Stimulated activated naive CD4-positive, alpha-beta T cell (primary cell): Measurements from ENCODE around the gene OR5H2.
A peak's percentile ranks its signal among the peaks of the same experiment; 100 is the strongest.
"Not testable (repeated sequence)": the region's sequence is repeated elsewhere in the genome, so short reads cannot be mapped to it uniquely, and the experiment has no call there.

Source experiments
- DNase-seq, 6 experiments: peaks; one replicate each; lab custom pipeline; 2025; lab: John Stamatoyannopoulos, UW

The OR5H2 gene

DNA sequence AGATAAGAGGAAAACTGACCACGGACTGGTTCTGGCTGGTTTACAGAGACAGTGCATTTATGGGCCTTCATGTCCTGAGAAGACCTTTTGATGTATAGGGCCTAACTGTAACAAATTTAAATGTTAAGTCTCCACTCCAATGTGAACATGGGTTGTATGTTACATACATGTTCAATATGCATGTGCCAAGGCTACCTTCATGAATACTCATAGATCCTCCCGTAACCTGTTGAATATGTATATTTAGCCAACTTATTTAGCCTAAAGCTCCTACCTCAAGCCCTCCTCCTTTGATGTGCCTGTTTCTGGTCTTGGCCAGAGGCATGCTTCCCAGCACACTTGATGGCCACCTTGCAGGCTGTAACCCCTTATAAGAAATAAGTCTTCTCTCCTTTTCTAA, at the start of gene OR5H2:
Gene OR5H2, plus strand, starts transcription at position 301 of the 400 bp plus-strand sequence. CDS start 398 bp downstream, outside the sequence.
- DNase-seq, result no peak

DNA sequence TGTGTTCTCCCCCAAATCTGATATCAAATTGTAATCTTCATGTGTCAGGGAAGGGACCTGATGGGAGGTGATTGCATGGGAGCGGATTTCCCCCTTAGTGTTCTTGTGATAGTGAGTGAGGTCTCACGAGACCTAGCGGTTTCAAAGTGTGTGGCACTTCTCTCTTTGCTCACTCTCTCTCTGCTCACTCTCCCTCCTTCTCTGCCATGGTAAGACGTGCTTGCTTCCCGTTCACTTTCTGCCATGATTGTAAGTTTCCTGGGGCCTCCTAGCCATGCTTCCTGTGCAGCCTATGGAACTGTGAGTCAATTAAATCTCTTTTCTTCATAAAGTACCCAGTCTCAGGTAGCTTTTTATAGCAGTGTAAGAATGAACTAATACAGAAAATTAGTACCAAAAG, 48.8 kb upstream of the OR5H2 start:
- no peak for DNase-seq

GRCh38 chr3:98240131-98240530, 42.2 kb upstream of the OR5H2 start:
- no peak for DNase-seq

GRCh38 chr3:98242155-98242554, 40.1 kb upstream of the OR5H2 start:
- no peak for DNase-seq

DNA sequence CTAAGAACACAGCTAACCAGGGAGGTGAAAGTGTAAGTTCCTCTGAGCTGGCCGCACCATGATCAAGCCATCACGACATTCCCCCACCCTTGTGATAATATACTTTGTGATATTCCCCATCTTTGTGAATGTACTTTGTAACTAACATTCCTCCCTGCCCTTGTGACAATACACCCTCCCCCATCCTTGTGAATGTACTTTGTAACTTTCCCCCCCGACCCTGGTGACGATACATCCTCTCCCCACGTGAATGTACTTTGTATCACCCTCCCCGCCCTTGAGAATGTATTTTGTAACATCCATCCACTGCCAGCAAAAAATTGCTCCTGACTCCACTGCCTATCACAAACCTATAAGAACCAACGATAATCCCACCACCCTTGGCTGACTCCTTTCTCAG, 38.5 kb upstream of the OR5H2 start:
- no peak for DNase-seq

DNA sequence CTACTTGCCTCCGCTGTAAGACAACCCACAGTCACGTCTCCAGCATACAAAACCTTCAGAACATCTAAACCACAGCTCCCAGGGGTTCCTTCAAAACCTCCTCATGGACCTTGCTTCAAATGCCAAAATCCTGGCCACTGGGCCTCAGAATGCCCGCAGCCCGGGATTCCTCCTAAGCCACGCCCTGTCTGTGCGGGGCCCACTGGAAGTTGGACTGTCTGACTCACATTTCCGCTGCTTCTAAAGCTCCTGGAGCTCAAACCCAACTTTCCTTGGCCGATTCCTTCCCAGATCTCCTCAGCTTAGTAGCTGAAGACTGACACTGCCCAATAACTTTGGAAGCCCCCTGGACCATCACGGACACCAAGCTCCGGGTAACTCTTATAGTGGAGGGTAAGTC, 36.2 kb upstream of the OR5H2 start:
- no peak for DNase-seq

- DNase-seq, result not testable (repeated sequence)
Measured at GRCh38 chr3:98256026-98256425, 26.3 kb upstream of the OR5H2 start.

- DNase-seq, result no peak
Measured at GRCh38 chr3:98259707-98260106, 22.6 kb upstream of the OR5H2 start.

DNA sequence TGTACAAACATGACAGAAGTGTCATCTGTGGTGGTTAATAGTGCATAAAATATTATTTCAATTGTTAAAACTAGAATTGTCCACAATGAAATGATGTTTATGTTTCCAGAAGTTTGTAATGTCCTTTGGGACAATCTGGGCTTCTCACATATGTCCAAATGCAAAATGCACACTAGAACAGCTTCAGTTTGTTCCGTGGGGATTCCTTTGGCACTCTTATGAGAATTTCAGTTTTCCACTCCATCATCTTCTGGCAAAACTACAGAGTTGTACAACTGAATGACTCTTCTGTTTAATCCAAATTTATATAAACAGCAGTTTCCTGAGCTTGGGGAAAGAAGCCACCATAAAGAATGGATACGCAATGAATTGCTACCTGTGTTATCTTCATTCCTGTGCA, 20.3 kb upstream of the OR5H2 start:
- no peak for DNase-seq

DNA sequence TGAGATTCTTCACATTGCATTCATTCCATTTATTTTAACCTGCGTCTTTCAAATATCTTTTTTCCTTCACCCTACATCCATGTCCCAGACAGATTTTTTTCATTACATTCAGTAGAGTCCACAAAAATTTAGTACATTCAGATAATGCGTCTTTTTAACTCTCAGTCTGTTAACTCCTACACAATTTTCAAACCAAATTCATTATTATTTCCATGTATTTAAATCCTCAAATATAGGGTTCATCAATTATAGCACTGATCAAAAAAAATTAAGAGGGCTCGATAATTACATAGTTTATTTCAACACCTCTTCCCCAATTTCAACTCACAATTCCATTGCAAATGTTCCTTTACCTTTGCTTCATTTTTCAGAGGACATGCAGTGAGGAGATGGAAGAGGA, 18.4 kb upstream of the OR5H2 start, which contains the start of gene OR5H6:
Gene OR5H6, plus strand, starts transcription at position 301 of the 400 bp plus-strand sequence. Its CDS starts 89 bp downstream, at position 390.
- no peak for DNase-seq

DNA sequence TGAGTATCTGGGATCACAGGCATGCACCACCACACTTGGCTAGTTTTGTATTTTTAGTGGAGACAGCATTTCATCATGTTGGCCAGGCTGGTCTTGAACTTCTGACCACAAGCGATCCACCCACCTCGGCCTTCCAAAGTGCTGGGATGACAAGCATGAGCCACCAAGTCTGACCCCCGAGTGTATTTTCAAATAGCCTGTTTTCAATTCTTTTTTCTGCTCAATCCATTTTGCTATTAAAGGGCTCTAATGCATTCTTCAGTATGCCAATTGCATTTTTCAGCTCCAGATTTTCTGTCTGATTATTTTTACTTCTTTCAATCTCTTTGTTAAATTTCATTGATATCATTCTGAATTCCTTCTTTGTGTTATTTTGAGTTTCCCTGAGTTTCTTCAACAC, 12.5 kb upstream of the OR5H2 start:
- DNase-seq, result no peak

GRCh38 chr3:98272126-98272525, 10.2 kb upstream of the OR5H2 start:
- no peak for DNase-seq

DNA sequence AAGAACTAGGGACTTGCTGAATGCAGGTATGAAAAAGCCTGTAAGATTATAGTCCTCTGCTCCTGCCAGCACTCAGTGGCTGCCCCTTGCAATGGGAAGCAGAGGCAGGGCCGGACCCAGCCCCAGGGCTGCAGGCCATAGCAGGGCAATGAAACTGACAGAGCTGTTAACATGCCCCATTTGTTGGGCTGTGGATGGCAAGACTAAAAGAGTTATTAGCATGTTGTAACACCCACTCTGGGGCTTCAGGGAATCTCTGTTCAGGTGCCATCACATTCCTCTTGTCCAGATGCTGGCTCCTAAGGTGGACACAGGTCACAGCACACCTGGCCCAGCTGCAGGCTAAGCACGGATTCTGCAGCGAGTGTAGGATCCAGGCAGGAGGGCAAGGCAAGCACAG, 7.4 kb upstream of the OR5H2 start:
- DNase-seq, result no peak

GRCh38 chr3:98290916-98291315, 8.6 kb downstream of the OR5H2 start:
- DNase-seq, result no peak

DNA sequence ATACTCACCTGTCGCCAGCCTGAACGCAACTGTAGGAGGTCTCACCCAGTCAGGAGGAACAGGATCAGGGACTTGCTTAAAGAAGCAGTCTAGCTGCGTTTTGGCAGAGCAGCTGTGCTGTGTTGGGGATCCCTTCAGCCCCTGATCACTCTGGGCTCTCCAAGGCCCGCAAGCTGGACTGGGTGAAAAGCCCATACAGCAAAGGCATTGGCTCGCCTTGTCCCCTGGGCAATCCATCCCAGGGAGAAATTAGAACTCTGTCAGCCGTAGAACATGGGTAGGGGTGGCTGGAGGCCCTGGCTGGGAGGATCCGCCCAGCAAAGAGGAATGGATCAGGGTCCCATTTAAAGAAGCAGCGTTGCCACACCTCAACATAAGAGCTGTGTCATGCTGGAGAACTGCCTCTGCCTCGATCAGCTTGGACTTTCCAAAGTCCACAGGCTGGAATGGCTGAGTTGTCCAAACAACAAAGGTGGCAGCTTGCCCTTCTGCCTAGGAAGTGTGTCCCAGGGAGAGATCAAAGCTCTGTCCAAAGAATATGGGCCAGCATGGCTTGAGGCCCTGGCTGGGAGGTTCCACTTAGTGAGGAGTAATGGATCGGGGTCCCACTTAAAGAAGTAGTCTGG, 9.1 kb downstream of the OR5H2 start:
- no peak for DNase-seq

- DNase-seq, result no peak
Measured at GRCh38 chr3:98322101-98322500, 39.8 kb downstream of the OR5H2 start.

DNA sequence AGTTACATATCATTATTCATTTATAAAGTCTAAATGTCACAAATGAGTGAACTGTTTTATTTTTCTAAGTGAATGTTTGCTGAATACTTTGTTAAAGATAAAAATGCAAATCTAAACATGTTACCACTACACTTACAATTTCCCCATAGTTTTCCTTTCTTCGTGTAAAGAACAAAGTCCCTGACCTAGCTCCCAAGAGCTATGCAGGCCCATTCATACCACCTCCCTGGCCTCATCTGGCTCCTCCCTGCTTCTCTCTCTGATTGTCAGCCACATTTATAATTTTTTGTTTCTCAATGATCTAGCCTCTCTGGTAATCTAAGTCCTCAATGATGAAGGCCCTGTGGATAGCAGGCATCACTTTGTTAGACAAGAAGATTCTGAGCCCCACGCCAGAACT, 40.4 kb downstream of the OR5H2 start:
- no peak for DNase-seq

GRCh38 chr3:98323425-98323824, 41.1 kb downstream of the OR5H2 start:
- DNase-seq, result no peak

GRCh38 chr3:98325055-98325454, 42.8 kb downstream of the OR5H2 start:
- no peak for DNase-seq

GRCh38 chr3:98326105-98326893, 44.0 kb downstream of the OR5H2 start:
- no peak for DNase-seq

DNA sequence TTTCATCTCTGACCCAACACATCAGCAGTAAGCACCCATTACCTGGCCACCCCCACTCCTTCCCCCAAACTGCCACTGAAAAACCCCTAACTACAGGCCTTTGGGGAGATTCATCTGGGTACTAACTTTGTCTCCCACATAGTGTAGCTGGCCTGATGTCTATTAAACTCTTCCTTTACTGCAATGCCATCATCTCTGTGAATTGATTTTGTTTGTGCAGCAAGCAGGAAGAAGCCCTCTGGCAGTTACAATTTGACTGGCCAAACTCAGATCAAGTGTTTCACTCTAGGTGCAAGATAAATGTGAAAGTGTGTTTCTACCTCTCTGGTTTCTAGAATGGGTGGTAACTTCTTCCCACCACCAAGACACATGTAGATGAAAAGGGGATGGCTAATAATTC, 44.6 kb downstream of the OR5H2 start:
- DNase-seq, result no peak

DNA sequence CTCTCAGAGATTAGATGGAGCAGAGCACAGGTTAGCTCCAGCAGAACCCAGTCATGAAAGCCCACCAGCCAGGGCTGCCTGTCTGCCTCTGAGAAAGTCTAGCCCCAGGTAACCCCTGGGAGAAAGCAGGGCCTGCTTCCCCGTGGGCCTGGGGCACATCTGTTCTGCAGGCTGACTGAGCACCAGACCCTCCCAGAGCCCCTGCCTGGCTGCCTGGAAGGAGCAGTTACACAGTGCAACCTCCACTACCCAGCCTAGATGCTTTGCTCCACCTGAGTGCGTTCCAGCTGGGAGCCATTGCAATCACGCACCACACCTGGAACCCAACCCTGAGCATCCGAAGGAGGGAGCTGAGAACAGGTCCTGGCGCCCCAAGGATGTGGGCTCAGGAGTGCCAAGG, 46.6 kb downstream of the OR5H2 start:
- no peak for DNase-seq

GRCh38 chr3:98329392-98330124, 47.3 kb downstream of the OR5H2 start:
- peak in 3 of 6 experiments; percentile 4 to 31 (median 29) for DNase-seq
